Breast epithelium (tissue), 4 donors: ENCODE data around the gene PLEKHG4. TPM values are rescaled to one million over a fixed set of nuclear protein-coding genes. Genes with fewer than 3 reads are reported as not detected.

Source experiments
- DNase-seq, 2 donors: peaks; one replicate each; pipeline ENCODE4 v3.0.0-alpha.2; 2019; ENCODE audit warnings: low spot score in 2 of 2
- H3K27ac ChIP-seq, 2 donors: fragments of 200-600 bp; sonication (generic) in 1 of 2; one replicate each; pipeline ENCODE4 v1.5.1; 2016 to 2019; ENCODE audit warnings: mild to moderate bottlenecking in 1 of 2
- H3K27me3 ChIP-seq, 2 donors: fragments of 200-600 bp; sonication (generic) in 1 of 2; one replicate each; pipeline versions ENCODE4 v1.5.1 to v1.6.0; 2017 to 2019; ENCODE audit warnings: control low read depth in 1 of 2, mild to moderate bottlenecking in 1 of 2
- H3K36me3 ChIP-seq: fragments of 200-600 bp; one replicate; pipeline ENCODE4 v1.5.1; 2019
- H3K4me1 ChIP-seq, 2 donors: fragments of 200-600 bp; sonication (generic); one replicate each; pipeline ENCODE4 v1.5.1; 2016 to 2019; ENCODE audit warnings: control low read depth in 1 of 2
- H3K4me3 ChIP-seq, 3 donors: fragments of 200-600 bp; sonication (generic); 1 replicate in 2 of 3; 2 replicates in 1 of 3; pipeline ENCODE4 v1.5.1; 2016 to 2019; ENCODE audit warnings: mild to moderate bottlenecking in 3 of 3, moderate library complexity in 2 of 3
- H3K9me3 ChIP-seq, 2 donors: fragments of 200-600 bp; sonication (generic) in 1 of 2; one replicate each; pipeline ENCODE4 v1.5.1; 2016 to 2019; ENCODE audit warnings: control low read depth in 1 of 2
- POLR2A ChIP-seq: fragments of 450-650 bp; IDR thresholded peaks from one replicate; pipeline ENCODE4 v1.6.1; 2016; ENCODE audit warnings: antibody characterized with exemption, mild to moderate bottlenecking, moderate library complexity
- POLR2AphosphoS5 ChIP-seq, 3 donors: sonication (generic); formaldehyde crosslinking; IDR thresholded peaks; one replicate each; pipeline ENCODE4 v1.6.1; 2017; ENCODE audit warnings: antibody characterized with exemption in 3 of 3
- intact Hi-C: fragments of 100-400 bp; cut with DNase I; formaldehyde crosslinking; loops from one replicate; pipeline ENCODE4 v1.15.1; 2023; ENCODE audit warnings: low total_unique reads
- total RNA-seq, 3 donors: library from RNA; depleted of rRNA; stranded (reverse); fragments of >200 nt; gene quantifications; one replicate each; pipeline ENCODE4 v1.1.0, GENCODE V29; 2016
- TF ChIP-seq, protein P1 (sequence below), 3 donors: fragments of 450-650 bp; IDR thresholded peaks; one replicate each; pipeline ENCODE4 v1.5.1; 2016 to 2017; ENCODE audit warnings: antibody characterized with exemption in 3 of 3, mild to moderate bottlenecking in 3 of 3, moderate library complexity in 3 of 3

The PLEKHG4 gene
- total RNA-seq, 3 donors from 2014 or later = 15.0 to 26.2 (median 19.8) TPM

DNA sequence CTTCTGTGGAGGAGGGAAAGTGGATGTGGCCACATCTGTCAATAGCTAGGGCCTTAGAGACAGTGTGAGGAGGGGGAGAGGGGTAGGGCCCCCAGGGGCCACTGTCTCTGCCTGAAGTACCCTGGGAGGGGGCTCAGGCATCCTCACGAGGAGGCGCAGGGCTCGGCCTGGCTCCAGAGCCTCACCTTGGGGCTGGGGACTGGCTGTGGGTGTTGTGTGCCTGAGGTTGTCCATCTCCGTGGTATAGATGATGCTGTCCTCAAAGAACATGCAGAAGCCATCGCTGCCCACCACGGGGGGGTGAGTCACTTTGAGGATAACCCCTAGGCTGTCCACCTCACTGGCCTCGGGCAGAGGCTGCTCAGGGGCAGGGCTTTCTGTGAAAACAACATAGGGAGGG is 12.1 kb downstream of the PLEKHG4 start:
- TF ChIP-seq, protein P1, sequence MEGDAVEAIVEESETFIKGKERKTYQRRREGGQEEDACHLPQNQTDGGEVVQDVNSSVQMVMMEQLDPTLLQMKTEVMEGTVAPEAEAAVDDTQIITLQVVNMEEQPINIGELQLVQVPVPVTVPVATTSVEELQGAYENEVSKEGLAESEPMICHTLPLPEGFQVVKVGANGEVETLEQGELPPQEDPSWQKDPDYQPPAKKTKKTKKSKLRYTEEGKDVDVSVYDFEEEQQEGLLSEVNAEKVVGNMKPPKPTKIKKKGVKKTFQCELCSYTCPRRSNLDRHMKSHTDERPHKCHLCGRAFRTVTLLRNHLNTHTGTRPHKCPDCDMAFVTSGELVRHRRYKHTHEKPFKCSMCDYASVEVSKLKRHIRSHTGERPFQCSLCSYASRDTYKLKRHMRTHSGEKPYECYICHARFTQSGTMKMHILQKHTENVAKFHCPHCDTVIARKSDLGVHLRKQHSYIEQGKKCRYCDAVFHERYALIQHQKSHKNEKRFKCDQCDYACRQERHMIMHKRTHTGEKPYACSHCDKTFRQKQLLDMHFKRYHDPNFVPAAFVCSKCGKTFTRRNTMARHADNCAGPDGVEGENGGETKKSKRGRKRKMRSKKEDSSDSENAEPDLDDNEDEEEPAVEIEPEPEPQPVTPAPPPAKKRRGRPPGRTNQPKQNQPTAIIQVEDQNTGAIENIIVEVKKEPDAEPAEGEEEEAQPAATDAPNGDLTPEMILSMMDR (IDR thresholded peaks at IDR 0.05) = no peak
- H3K27ac ChIP-seq = no peak overlapping the region
- intact Hi-C loops = no loop called here

DNA sequence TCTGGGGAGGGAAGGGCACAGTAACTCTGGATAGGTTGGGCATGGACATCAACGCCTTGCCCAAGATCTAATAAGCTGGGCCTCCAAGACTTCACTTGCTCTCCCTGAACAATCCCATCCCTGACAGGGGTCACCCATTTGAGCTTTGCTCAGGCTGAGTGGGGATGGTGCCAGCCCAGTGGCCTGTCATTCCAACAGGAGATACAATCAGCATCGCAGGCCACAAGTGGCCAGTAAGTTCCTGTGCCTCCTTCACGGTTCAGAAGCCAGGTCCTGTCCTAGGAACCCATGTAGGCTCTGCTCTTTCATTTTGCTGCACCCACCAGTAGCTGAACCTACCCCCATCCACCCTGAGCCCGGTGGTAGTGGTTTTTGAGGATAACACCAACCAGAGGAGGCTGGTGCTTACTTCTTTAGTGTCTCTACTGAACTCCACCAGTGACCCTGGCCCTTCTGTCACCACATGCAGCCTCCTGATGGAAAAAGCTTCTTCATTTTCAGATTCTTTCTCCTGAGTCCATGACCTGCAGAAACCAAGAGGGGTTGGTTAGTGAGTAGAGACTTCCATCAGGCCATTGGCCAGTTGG is 14.9 kb downstream of the PLEKHG4 start:
- intact Hi-C loops = no loop called here
- DNase-seq = no peak
- TF ChIP-seq POLR2A (no peak), POLR2AphosphoS5 (IDR thresholded peaks at IDR 0.05) (no peak)
- TF ChIP-seq, protein P1 (IDR thresholded peaks at IDR 0.05) = no peak
- H3K4me1 ChIP-seq = no peaks in the 10 kb centered on the region
- H3K36me3 ChIP-seq = no peaks in the 10 kb centered on the region
- no peaks in the 10 kb centered on the region for H3K9me3 ChIP-seq
- no peak overlapping the region for H3K4me3 ChIP-seq
- H3K27me3 ChIP-seq = no peaks in the 10 kb centered on the region
- no peak overlapping the region for H3K27ac ChIP-seq

More for the DNA sequence above, 12.1 kb downstream of the PLEKHG4 start:
- no peak for DNase-seq
- Histone ChIP-seq H3K36me3 (no peaks in the 10 kb centered on the region), H3K27me3 (no peaks in the 10 kb centered on the region), H3K9me3 (no peaks in the 10 kb centered on the region), H3K4me3 (no peak overlapping the region), H3K4me1 (no peaks in the 10 kb centered on the region)

DNA sequence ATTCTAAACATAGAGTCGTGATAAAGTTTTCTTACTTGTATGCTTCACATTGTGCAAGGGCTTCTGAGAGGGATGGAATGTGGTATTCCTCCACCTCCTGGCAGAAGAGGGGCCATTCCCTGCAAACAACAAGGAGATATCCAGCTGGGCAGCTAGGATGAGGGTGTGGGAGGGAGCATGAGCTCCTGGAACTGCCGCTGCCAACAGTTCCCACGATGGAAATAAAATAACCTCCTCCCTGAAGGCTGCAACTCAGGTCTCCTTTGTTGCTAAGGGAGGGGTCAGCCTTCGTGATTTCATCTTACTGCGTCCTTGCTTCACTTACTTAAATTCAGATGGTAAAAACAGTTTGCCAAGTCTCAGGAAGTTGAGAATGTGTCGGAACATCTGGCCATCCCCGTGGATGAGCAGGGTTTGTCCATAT is 15.6 kb downstream of the PLEKHG4 start:
- TF ChIP-seq POLR2AphosphoS5 (IDR thresholded peaks at IDR 0.05) (no peak), POLR2A (no peak)
- TF ChIP-seq, protein P1 (IDR thresholded peaks at IDR 0.05) = no peak
- no peaks in the 10 kb centered on the region for H3K9me3 ChIP-seq
- no peak overlapping the region for H3K4me3 ChIP-seq
- H3K27me3 ChIP-seq = no peaks in the 10 kb centered on the region
- H3K36me3 ChIP-seq = no peaks in the 10 kb centered on the region
- intact Hi-C loops = no loop called here
- DNase-seq = no peak
- H3K4me1 ChIP-seq = no peaks in the 10 kb centered on the region
- no peak overlapping the region for H3K27ac ChIP-seq

DNA sequence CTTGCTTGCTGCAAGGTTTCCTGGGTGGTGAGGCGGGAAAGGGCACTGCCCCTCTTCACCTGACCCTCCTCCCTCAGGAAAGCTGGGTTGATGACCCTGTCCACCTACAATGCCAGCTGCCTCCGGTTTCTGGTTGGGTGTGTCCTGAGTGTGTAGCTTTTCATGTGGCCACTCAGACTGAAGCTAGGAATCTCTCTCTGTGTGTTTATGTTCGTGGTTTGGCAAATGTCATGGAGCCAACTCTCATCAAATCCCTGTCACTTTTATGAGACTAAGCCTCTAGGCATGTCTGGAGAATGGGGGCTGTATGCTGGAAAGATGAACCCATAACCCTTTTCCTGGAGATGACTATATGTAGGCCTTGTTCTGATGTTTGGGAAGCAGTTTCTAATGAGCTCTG is 17.1 kb downstream of the PLEKHG4 start:
- H3K9me3 ChIP-seq = no peaks in the 10 kb centered on the region
- intact Hi-C loops = no loop called here
- H3K4me1 ChIP-seq = no peaks in the 10 kb centered on the region
- TF ChIP-seq POLR2AphosphoS5 (IDR thresholded peaks at IDR 0.05) = no peak
- no peak for TF ChIP-seq POLR2A
- TF ChIP-seq, protein P1 (IDR thresholded peaks at IDR 0.05) = no peak
- H3K27me3 ChIP-seq = no peaks in the 10 kb centered on the region
- no peak for DNase-seq
- no peak overlapping the region for H3K4me3 ChIP-seq
- no peaks in the 10 kb centered on the region for H3K36me3 ChIP-seq
- H3K27ac ChIP-seq = no peak overlapping the region

DNA sequence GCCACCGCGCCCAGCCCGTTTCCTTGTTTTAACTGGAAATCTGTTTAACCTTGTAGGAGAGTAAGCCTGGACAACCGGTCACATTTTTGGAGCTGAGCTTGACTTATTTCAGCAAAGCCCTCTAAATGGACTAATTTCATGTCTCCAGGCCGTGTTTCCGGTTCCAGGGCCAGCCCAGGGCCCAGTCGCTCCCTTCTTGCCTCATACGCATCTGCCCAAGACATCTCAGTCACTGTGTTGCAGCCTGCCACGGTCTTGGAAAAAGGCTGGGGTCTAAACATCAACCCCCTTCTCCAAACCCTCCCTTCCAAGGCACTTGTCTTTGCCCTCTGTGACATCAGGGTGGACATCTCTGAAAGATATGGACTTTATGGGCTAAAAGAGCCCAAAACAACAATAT is 18.9 kb downstream of the PLEKHG4 start:
- H3K4me1 ChIP-seq = no peaks in the 10 kb centered on the region
- no peak for DNase-seq
- H3K36me3 ChIP-seq = no peaks in the 10 kb centered on the region
- TF ChIP-seq, protein P1 (IDR thresholded peaks at IDR 0.05) = no peak
- no peak for TF ChIP-seq POLR2A
- TF ChIP-seq POLR2AphosphoS5 (IDR thresholded peaks at IDR 0.05) = no peak
- intact Hi-C loops = no loop called here
- no peaks in the 10 kb centered on the region for H3K27me3 ChIP-seq
- H3K9me3 ChIP-seq = no peaks in the 10 kb centered on the region
- no peak overlapping the region for H3K27ac ChIP-seq
- no peak overlapping the region for H3K4me3 ChIP-seq
